GM12864 (cell line): ENCODE results near the gene FXYD1.
"Not testable (repeated sequence)": the region's sequence is repeated elsewhere in the genome, so short reads cannot be mapped to it uniquely, and the experiment has no call there.

ENCODE experiments used
- DNase-seq: peaks from one replicate; pipeline ENCODE4 v3.0.0-alpha.2; 2011; ENCODE audit warnings: low read depth
- H3K4me3 ChIP-seq: 2 replicates; pipeline ENCODE4 v1.5.1; 2011; ENCODE audit warnings: mild to moderate bottlenecking, low read depth, low read length, control low read depth
- TF ChIP-seq, protein P1 (sequence below): IDR thresholded peaks from 2 replicates; pipeline ENCODE4 v1.5.1; 2011; ENCODE audit warnings: low read depth, mild to moderate bottlenecking, moderate library complexity, low read length, control low read depth, inconsistent platforms; ENCODE audit errors: missing control alignments

The FXYD1 gene

DNA sequence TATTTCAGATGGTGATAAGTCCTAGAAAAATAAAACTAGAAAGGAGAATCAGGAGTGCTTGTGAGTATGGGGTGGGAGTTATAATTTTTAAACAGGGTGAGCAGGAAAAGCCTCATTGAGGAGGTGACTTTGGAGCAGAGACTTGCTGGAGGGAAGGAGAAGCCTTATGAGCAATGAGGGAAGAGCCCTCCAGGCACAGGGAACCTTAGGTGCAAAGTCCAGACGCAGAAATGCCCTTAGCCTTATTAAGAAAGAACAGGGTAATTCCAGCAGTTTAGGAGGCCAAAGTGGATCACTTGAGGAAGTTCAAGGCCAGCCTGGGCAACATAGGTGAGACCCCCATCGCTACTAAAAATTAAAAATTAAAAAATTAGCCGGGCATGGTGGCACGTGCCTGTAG is 44.0 kb upstream of the FXYD1 start:
- no peak overlapping the region for H3K4me3 ChIP-seq
- no peak for DNase-seq
- TF ChIP-seq, protein P1, sequence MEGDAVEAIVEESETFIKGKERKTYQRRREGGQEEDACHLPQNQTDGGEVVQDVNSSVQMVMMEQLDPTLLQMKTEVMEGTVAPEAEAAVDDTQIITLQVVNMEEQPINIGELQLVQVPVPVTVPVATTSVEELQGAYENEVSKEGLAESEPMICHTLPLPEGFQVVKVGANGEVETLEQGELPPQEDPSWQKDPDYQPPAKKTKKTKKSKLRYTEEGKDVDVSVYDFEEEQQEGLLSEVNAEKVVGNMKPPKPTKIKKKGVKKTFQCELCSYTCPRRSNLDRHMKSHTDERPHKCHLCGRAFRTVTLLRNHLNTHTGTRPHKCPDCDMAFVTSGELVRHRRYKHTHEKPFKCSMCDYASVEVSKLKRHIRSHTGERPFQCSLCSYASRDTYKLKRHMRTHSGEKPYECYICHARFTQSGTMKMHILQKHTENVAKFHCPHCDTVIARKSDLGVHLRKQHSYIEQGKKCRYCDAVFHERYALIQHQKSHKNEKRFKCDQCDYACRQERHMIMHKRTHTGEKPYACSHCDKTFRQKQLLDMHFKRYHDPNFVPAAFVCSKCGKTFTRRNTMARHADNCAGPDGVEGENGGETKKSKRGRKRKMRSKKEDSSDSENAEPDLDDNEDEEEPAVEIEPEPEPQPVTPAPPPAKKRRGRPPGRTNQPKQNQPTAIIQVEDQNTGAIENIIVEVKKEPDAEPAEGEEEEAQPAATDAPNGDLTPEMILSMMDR = no peak

DNA sequence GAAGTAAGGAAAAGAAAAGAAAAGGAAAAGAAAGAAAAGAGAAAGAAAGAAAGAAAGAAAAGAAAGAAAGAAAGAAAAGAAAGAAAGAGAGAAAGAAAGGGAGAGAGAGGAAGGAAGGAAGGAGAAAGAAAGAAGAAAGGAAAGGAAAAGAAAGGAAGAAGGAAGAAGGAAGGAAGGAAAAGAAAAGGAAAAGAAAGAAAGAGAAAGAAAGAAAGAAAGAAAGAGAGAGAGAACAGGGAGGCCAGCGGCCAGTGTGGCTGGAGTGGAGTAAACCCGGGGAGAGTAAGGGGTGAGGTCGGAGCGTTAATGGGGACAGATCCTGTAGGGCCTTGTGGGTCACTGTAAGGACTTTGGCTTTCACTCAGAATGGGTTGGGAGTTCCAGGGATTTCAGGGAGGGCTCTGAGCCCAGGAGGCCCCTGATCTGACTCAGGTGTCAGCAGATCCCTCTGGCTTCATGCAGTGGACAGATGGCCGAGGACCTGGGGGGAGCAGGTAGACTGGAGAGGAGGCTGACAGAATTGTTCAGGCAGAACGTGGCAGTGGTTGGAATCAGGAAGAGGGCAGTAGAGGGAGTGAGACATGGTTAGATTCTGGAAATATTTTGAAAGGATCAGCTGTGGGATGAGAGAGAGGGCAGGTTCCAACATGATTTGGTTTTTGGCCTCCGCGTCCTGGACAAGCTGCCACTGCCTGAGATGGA is 42.8 kb upstream of the FXYD1 start:
- no peak overlapping the region for H3K4me3 ChIP-seq
- TF ChIP-seq, protein P1 = no peak
- no peak for DNase-seq

DNA sequence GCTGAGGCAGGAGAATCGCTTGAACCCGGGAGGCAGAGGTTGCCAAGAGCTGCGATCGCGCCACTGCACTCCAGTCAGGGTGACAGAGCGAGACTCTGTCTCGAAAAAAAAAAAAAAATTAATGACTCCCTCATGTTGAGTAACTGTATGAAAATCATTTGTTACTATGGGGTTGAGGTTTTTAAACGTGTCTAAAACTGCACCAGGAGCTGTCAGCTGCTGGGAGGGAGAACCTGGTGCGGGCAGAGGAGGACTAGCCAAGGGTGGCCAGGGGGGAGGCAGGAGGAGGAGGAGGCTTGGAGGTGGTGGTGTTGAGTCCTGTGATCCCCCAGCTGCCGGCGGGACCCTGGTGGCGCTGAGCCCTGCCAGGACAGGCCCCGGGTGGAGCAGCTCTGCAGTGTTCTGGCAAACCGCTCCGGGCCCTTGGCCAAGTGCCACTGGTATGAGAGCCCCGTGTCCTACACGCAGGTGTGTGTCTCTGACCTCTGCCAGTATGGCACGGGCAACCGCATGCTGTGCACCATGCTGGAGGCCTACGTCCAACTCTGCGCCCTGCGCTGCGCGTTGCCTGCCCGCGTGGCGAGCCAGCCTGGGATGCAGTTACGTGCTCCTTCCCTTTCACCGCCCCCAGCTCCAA is 40.1 kb upstream of the FXYD1 start:
- TF ChIP-seq, protein P1 = no peak
- no peak for DNase-seq
- H3K4me3 ChIP-seq = no peak overlapping the region

DNA sequence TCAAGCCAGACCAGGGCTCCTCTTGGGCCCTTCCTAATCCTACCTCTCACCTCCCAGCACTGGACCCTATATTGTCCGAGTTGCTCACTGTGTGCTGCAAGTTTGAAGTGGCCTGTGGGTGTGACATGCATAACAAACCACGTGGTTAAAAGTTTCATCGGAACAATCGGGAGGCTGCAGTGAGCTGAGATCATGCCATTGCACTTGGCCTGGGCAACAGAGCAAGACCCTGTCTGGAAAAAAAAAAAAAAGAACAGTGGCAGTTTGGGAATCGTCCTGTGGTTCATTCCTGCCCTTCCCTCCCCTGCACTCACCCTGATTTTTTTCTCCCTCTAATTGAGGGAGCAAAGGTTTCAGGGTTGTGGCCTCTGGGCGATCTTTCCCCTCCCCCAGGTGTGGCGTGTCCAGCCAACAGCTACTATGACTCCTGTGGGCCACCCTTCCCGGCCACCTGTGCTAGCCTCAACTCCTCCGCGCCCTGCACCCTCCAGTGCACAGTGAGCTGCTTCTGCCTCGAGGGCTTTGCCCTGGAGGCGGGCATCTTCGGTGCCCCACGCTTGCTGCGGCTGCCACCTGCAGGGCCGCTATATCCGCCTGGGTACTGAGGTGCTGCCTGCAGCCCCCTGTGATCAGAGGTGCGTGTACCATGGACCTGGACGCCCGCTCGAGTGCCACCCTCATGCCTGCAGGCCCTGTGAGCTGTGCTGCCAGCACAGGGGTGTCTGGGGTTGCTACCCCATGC is 39.3 kb upstream of the FXYD1 start:
- no peak for DNase-seq
- H3K4me3 ChIP-seq = no peak overlapping the region
- TF ChIP-seq, protein P1 = no peak

DNA sequence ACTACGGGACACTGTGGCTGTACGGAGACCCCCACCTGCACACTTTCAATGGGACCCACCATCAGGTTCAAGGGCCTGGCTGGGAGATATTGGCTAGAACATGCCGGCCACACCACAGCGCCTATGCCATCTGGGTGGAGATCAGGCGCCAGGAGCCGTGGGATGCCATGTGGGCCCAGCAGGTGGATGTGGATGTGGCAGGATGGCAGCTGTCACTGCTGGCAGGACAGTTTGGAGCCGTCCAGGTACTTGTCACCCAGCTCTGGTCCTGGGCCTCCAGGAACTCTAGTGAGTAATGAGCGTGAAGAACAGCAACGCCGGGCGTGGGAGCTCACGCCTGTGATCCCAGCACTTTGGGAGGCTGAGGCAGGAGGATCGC is 38.7 kb upstream of the FXYD1 start:
- no peak overlapping the region for H3K4me3 ChIP-seq
- DNase-seq = no peak
- TF ChIP-seq, protein P1 = no peak

DNA sequence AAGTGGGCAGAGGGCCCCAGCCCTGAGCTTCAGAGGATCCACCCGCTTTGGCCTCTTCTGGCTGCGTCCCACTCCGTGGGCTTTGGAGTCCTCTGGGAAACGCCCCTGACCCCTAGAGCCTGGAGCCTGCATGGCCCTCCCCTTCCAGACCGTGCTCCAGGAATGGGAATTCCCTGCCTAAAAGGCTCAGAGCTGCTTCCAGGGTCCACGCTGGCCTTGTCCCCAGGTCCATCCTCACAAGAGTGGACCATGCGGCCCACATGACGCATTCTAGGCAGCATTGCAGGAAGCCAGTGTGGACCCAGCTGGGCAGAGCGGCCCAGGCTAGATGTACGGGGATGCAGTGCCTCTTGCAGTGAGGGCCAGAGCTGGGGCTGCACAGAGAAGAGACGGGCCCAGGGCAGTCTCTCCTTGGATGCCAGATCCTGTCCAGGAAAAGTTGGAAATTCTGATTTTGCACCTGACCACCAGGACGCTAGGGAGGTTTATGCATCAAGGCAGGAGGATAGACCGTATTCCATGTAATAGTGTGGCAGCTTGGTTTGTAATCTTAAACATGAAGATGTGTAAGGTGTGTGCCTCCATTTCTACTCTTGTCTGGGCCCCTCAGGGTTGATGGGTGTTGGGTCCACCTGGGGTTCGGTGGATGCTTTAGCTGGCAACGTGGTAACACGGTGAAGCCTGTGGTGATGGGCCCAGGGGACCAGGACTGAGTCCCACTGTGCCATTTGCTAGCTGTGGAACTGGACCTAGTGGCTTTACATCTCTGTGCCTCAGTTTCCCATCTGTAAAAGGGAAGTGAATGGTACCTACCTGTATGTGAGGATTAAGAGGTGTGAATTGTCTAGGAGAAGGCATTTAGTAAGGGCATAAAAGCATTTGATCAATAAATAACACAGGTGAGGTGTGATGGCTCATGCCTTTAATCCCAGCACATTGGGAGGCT is 37.8 kb upstream of the FXYD1 start:
- TF ChIP-seq, protein P1 = no peak
- no peak for DNase-seq
- no peak overlapping the region for H3K4me3 ChIP-seq

DNA sequence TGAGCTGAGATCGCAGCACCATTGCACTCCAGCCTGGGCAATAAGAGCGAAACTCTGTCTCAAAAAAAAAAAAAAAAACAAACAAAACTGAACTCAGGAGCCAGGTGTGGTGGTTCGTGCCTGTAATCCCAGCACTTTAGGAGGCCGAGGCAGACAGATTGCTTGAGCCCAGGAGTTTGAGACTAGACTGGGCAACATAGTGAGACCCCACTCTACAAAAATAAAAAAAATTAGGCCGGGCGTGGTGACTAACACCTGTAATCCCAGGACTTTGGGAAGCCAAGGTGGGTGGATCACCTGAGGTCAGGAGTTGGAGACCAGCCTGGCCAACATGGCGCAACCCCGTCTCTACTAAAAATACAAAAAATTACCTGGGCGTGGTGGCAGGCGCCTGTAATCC is 36.7 kb upstream of the FXYD1 start:
- not testable (repeated sequence) for DNase-seq

DNA sequence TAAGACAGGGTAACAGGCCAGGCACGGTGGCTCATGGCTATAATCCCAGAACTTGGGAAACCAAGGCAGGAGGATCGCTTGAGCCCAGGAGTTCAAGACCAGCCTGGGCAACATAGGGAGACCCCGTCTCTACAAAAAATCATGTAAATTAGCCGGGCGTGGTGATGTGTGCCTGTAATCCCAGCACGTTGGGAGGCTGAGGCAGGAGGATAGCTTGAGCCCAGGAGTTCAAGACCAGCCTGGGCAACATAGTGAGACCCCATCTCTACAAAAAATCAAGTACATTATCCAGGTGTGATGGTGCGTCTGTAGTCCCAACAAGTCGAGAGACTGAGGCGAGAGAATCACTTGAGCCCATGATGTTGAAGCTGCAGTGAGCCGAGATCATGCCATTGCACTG is 35.0 kb upstream of the FXYD1 start:
- H3K4me3 ChIP-seq, DNase-seq: not testable (repeated sequence)

More for the DNA sequence above, 36.7 kb upstream of the FXYD1 start:
- H3K4me3 ChIP-seq = not testable (repeated sequence)
